CD4-positive, alpha-beta T cell treated with Interleukin-6 at 100 ng/mL for 8 hours (primary cell): ENCODE results near the gene PITX1.

ENCODE experiments used
- DNase-seq: peaks from one replicate; pipeline ENCODE4 v3.0.0-alpha.2; 2020; ENCODE audit warnings: mixed read lengths, low spot score

The PITX1 gene

DNA sequence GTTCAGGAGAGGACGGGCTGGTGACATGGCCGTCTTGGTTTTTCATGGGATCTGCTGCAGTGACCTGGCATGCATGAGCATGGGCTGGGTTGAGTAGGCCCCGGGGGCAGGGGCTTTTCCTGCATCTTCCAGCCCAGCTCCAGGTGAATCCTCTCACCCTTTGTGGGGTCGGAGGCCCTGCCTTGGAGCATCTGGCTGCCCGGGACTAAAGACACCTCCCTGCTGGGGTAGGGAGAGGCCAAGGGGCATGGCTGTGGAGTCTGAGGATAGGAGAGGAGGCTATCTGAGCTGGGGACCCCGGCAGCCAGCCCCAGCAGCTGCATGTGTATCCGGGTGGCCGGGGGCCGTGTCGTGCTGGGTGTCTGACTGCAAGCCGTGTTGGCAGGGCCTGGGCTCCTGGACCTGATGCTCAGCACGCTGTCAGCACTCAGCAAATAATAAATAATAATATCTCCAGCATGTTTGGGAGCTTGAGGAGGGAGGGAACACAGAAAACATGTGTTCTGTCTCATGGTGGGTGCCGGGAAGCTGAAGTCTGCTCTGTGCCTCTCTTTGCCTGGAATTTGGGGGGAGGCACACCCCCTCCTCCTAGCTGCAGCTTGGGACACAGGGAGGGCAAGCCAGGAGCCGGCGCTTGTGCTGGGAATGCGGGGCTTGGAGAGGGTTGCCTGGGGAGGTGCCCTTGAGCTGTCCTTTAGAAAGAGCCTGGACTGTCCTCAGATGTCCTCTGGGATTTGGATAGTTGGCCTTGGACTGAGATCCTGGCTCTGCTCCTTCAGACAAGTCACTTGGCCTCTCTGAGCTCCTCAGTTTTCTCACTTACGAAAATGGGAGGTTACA lies 28.4 kb upstream of the PITX1 start:
- DNase-seq = no peak

DNA sequence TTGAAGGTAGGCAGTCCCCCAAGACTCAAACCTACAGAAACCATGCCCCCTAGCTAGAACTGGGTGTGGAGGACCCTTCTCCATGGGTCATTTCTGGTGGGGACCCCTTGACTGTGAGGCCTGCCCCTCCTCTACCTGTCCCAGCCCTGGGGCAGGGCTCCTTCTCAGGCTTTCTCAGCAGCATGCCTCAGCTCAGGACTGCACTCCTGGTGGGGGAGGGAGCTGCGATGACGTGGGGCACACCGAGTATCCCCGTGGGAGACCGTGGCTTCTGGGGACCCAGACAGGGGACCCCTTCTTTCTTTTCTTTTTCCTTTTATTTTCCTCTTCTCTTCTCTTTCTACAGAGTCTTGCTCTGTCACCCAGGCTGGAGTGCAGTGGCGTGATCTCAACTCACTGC lies 27.0 kb upstream of the PITX1 start:
- no peak for DNase-seq

DNA sequence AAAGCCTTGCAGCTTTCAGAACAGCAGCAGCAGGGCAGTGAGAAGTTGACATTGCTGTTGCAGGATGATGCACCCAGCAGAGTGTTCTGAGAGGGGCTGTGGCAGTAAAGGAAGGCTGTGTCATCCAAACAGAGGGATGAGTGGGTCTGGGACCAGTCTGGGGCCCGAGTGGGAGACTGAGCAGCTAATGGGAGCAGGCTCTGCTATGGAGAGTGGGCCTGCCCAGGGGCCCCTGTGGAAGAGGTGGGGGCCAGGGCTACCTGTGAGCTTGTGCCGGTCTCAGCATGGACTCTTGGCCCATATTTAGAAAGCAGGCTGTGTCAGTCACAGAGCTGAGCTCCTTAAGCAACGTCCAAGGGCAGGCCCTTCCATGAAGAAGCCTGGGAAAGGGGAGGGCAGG lies 26.0 kb upstream of the PITX1 start:
- DNase-seq = no peak

DNA sequence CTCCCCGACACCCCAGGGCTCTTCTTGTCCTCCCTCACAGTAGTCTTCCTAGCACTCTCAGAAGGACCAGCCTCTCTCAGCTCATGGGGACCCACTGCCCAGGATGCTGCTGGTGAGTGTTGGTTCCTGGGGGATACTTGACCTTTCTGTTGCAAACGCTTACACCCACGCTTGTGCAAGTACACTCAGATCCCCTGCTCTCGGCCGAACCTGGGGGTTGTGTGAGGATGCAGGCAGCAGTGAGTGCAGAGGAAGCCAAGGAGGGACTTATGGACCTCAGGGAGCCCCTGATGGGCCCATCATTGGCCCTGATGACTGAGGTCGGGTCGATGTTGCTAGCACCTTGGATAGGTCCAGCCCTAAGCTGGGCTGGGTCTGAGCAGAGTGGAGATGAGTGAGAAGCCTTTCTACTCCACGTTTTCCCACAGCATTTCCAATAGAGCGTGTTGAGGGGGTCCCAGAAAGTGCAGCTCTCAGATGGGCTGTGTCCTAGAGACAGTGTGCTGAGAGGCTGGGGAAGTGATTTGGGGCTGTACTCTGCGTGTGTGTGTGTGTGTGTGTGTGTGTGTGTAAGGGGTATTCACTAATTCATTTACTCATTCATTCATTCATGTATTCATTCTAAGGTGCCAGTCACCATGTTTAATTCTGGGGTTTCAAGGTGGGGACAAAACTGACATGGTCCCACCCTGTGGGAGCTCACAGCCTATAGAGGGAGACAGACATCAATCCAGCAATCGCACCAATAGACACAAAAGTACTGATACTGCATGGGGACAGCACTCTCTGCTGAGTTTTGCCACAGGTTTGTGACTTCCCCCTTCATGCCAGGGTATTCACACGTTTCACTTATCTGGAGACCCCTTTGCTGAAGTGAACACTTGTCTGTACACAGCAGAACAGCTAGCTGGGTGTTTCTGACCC lies 25.2 kb upstream of the PITX1 start:
- no peak for DNase-seq

DNA sequence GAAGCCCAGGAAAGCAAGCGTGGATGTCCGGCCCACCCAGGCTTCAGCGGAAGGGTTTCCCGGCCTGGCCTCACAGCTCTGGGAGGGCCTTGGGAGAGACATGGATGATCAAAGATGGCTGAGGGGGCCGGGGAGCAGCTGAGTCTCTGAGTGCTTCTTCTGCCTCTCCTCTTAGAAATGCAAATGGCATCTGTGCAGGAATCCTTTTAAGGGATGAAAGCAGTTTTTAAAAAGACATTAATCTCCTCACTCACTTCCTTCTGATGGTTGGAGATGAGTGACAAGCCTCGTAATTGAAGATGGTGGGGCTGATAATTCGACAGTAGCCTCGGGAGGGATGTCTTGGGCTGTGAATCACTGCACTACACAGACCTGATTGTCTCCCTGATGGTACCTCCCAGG lies 24.3 kb upstream of the PITX1 start:
- DNase-seq = no peak

DNA sequence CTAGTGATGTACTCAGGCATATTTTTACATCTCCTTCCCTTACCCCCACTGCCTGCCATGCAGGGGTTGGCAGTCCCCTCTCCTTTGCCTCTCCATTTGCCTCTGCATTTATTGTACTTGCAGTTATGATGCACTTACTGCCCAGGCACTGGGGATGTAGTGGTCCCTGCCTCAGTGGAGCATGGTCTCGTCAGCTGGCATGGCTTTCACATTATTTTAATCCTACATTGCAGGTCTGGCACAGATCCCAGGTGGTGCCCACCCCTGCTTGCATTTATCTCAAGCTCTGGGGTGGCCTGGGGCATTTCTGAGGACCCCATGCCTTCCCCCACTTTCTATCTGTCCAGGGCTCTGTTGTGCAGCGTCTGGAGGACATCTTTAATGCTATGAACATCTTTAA lies 23.2 kb upstream of the PITX1 start:
- no peak for DNase-seq

DNA sequence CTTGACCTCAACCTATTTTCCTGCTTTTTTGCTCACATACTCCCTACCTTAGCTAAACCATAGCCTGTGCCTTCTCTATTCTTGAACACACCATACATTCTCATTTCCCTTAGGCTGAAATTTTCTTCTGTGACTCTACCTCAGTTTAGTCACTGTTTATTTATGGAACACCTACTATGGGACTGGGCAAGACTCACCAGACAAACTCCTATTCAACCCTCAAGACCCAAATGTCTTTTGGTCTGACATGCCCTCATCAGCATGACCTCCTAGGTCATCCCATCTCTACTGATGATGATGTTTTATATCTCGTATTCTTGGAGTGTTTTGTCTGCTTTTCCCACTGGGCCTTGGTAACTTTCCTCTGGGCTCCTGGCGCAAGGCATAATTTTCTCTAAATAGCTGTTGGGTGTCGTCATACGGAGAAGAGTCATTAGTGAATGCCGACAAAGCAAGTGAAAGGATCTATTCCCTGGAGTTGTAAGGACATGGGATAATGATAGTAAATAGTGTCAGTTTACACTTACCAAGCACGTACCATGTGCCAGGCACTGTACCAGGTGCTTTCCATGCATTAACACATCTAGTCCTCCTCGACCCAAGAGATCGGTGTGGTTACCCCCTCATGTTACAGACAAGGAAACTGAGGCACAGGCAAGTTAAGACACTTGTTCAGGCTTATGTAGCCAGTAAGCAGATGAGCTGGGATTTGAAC lies 22.4 kb upstream of the PITX1 start:
- DNase-seq = no peak

DNA sequence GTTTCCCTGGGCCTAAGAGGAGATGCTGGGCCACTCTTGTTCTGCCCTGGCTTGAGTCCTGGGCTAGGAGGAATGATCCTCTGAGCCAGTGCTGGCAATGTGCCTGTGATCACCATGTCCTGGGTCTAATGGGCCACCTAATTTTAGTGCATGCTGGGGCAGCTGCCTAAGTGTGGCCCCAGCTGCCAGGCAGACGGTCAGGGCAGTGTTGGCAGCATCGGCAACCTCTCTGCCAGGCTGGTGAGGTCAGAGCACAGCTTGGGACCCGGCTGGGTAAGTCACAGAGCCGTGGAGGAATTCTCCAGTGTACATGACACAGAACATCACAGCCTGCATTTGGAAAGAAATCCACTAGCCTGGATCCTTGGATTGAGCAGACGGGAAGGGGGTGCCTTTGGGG lies 21.4 kb upstream of the PITX1 start:
- DNase-seq = no peak

DNA sequence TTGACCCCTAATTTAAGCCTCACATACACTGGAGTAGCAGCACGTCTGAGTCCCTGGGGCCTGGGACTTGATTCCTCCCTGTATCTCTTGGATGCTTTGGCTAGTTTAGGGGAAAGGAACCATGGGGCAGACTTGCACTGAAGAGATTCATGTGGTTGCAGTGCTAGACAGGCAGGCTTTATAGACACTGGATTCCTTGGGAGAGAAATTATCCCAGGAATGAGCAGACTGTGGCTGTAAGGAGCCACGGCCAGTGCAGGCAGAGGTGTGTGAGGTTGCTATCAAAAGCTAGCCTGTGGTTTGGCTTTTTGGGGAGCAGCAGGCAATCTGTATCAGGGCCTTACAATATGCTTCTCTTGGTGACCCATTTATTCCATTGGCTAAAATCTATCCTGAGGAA lies 20.5 kb upstream of the PITX1 start:
- no peak for DNase-seq

DNA sequence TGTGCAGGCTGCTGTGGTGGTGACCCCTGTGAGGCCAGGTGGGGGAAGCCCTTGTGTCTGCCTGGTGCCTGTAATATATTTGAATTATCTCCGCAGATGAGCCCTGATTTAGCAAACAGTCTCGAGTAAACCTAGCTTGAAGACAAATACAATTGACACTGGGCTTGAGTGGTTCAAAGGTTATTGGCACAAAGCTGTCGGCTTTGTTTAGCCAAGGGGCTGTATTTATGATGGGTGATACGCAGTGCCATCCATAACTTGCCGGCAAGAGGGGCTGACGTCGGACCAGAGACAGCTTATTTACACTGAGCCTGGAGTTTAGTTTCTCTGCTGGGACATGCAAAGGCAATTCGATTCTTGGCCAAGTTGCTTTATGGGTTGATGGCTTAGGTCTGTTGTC lies 20.0 kb upstream of the PITX1 start:
- no peak for DNase-seq

DNA sequence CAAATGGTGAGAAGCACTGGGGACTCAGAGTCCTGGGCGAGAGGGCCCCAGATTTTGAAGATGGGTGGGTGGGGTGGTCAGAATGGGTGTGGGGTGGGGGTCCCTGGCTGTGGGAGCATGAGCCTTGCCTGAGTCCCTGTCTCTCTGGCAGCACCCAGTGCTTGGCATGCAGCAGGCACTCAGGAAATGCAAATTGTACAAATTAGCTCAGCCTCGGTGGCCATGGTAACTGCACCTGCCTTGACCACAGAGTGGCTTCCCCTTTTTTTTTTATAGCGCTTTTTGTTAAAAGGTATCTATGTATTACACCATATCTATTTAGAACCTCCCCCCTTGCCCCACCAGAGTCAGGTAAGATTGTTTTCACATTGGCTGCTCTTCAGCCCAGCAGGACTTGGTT lies 19.2 kb upstream of the PITX1 start:
- no peak for DNase-seq

DNA sequence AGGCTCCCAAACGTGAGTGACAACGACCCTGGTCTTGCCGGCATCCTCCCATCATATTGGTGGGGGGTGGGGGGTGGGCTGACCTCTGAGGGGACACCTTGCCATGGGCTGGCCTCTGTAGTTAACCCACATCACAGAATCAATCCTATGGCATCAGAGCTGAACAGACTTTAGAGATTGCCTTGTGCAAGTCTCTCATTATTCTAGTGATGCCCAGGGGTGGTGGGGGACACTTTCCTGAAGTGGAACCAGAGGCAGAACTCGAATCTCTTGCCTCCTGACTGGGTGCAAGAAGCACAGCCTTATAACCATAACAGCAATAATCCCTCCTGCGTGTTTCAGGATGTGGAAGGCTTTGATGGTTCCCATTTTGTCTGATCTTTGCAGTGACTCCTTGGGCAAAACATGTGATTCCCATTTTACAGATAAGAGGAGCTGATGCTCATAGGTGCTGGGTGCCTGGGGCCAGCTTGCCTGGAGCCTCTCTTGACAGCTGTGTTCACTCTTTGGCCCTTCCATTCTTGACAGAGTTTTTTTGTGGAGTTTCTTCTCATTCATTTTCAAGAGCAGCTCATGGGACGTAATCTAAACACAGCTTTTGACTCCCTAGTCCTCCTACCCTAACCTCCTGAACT lies 18.6 kb upstream of the PITX1 start:
- DNase-seq = no peak

DNA sequence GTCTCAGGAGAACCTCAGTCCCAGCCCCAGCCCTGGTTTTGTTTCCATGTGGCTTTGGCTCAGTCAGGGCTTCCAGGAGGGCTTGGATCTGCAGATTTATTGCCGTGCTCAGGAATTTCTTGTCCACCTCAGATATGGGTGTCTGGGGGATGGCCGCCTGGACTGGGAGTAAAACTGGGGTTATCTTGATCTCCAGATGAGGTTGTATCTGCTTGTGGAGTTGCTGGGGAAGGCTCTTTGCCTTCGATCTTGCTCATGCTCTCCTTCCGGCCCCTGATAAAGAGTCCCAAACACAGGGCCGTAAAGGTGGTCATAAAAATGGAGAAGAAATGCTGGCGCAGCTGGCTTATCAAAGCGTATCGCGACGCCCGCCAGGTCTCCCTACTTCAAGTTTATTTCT lies 17.8 kb upstream of the PITX1 start:
- no peak for DNase-seq

DNA sequence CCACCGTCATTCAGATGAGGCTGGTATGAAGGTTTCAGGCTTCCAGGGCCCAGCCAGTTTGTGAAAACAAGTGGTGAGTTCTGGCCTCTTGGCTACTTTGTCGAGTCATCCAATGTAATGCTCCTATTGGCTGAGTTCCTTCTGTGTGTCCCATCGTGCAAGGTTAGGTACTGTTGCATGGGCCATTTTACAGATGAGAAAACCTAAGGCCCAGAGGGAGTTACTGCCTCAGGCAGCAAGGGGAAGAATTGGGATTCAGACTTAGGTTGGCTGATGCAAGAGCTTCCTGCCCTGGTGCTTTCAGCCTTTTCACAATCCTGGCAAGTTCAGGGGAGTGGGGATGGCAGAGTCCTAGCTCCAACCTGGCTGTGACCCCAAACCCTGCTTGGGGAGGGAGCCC lies 17.4 kb upstream of the PITX1 start:
- DNase-seq = no peak

DNA sequence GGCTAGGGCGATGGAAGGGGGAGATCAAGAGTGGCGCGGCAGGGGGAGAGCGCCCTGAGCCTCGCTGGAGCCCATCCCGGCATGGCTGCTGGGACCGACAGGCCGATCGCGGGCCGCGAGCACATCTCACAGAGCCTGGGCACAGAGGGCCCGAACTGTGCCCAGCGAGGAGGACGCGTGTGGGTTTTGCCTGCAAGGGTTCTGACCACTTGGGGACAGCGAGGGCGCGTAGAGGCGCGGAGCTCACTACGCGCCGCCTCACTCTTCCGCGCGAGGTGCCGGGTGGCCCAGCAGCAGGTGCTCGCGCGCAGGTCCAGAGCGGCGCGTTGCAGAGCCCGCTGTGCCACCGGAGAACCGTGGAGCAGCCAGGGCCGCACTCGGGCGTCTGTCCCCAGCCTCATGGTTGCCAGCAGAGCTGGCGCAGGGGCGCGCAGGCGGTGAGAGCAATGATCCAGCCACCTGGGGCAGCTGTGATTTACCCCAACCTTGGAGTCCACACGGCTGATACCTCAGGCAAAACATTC lies 16.3 kb upstream of the PITX1 start:
- DNase-seq = no peak

DNA sequence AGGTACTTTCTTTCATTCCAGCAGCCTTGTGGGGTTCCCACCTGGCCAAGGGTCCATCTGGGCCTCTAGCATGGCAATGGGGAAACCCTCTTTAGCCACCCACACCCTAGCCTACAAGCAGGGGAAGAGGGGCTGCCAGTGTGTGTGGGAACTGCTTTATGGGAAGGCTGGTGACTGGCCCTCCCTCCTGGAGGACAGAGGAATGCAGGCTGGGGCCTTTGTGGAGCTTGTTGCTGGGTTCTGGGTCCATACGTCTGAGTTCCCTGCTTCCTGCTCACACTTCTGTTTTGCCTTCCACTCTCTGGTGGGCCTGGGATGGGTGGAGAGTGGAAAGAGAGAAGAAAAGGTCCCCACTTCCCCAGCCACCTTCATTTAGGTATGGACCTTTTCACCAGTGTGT lies 14.9 kb upstream of the PITX1 start:
- DNase-seq = no peak

DNA sequence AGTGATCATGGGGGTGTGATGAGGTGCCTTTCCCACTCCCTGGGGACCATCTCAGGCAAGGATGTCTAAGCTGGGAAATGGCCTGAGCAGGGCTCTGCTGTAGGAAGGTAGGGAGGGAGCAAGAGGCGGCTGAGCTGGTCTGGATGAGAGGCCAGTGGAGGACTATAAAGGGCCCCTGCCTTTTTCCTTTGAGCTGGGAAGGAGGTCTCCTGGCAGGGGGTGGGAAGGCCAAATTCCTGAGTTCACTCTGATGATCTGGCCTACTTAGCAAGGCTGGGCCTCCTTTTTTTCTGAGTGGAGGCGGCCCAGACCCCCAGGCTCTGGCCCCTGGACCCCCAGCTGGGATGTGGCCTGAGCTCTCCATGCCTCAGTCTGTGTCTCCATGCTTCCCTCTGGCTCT lies 14.3 kb upstream of the PITX1 start:
- DNase-seq = no peak

DNA sequence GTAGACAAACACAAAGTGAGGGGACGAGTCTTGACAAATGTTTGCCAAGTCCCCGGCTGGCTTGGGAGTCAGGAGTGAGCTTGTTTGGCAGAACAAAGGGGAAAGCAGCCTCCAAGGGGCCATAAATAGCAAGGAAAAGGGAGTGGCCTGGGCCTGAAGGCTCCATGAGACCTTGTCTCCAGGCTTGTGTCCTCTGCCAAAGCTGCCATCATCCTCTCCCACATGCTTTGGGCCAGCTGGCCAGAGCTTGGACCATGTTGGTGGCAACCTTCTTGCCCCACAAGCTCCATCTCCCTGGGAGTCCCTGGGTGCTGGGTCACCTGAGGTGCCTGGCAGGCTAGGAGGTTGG lies 13.3 kb upstream of the PITX1 start:
- DNase-seq = no peak

DNA sequence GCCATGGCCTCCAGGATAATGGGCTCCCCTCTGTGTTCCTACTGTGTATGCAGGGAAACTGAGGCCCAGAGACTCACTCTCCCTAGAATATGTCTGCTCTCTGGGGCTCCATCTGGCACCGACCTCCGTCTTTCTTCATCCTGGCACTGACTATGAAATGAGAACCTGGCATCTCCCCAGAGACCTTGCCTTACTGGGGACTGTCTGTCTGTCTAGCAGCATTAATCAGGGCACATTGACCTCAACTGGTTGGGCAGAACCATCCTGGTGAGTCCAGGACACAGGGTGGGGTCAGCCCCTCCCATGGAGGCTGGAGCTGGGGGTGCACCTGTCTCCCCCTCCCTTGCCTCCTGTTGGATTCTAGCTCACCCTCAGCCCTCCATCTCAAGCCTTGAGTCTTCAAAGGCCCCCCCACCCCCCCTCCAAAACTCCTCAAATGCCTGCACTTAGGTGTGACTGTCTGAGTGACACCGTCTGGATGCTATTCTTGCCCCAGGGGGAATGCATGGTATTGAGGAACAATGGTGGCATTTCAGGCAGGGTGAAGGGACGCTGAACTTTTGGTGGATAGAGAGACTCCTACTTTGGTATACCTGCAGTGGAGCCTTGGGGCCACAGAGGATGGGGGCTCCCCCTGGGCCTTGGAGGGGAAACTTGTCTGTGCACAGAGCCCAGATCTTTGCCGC lies 12.8 kb upstream of the PITX1 start:
- DNase-seq = no peak

DNA sequence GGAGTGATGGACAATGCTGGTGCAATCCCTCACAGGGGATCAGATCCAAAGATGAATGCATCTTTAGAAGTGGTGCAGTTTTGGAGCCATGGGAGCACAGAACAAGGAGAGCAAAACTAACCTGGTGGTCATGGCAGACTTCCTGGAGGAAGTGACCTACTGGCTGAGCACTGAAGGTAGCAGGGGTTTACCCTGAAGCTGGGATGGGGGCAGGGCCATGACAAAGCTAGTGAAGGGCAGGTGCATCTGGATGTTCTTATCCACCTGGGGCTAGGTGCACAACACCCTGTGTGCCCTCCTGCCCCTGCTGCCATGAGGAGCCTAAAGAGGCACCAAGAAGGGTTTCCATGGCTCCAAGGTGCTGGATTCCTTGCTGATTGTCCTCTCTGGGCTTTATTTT lies 11.5 kb upstream of the PITX1 start:
- DNase-seq = no peak

DNA sequence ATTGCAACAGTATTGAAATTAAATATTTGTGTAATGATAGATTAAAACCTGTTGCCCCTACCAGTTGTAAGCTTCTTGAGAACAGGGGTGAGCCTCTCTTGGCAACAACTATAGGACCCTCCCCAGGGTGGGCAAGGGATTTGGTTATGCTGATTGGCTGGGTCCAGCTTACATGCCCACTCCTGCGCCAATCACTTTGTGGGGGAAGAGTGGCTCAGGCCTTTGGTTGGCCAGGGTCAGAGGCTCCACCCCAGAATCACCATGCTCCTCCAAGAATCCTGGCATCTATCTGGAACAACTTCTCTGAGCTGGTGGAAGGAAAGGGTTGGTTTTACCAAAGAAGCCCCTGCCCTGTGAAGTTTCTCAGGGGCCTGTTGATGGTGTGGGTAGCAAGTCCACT lies 8.6 kb upstream of the PITX1 start:
- no peak for DNase-seq

DNA sequence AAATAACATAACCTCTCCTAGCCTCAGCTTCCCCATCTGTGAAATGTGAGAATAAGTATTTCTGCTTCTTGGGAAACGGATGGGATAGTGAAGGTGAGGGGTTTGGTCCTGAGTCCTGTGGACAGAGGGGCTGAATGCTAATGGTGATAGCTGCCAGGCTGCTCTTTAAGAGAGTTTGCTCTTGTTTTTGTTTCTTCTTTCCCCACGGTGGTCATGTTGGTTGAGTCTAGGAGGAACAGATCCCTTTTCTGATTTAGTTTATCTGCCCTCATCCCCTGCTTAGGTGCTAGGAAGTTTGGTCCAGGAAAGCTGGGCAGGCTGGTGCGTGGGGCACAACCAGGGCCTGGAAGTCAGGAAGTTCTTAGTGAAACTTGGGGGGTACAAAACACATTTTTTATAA lies 7.7 kb upstream of the PITX1 start:
- no peak for DNase-seq
